ENCODE results near the gene DHX34.

DHX34 gene

DNA sequence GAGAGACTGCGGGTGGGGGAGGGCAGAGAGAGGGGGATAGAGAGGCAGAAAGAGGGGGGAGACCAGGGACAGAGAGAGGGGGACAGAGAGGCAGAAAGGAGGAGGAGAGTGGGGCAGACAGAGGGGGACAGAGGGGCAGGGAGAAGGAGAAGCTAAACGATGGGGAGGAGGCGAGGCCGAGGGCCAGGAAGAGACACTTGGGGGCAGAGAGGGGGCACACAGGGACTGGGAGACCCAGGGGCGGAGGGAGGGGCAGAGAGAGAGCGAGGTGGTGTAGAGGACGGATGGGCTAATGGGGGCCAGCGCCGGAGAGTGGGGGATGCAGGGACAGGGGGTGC lies 69.5 kb downstream of the DHX34 start:
- DNase-seq = no peak

DNA sequence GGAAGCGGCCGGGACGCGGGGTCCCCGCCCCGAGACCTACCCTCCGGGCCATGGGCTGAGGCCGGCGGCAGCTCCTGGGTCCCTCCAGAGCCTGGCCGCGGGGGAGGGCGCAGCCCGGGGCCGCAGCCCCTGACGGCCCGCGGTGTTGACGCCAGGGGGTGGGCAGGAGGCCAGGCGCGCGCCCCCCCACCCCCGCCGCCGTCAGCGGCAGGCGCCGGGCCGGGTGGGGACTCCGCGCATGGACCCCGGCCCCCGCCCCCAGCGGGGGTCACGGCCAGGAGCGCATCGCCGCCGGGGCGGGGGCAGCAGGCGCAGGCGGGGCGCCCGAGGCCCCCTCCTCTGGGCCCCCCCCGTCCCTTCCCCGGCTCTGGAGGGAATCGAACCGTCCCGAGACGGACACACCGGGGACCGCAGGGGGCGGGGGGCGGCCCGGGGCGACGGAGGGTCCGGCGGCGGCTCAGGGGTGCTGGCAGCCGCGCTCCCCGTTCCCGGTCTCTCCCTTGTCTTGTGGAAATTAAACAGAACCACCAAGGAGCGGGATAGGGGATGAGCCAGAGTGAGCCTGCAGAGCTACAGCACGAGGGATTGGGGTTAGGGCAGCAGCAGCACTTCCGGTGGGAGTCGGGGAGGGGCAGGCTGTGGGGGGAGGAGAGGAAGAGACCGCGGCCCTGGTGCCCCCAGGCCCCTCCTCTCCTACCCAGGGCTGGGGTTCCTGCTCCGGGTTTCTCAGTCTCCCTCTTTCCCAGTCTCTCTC lies 70.1 kb downstream of the DHX34 start, which contains the start of gene MEIS3:
Gene MEIS3 (minus strand): TSS at position 498 of the 754 bp plus-strand sequence. CDS start 446 bp downstream, at position 52.
- no peak for DNase-seq

DNA sequence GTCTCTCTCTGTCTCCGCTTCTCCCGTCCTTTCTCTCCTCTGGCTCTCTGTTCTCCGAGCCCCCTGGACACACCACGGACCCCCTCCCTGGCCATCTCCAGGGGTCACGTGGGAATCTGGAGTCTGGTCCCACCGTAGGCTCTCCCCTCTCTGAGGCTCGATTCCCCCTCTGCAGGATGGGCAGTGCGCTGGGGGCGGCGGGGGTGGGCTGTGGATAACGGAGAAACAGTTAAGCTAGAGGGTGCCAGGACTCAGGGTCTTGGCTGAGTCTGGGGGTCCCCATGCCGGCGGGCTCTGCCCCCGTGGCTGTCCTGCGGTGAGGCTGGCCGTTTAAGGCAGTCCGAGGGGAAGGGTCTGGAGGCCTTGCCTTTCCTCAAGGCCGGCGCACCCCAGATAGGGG lies 70.7 kb downstream of the DHX34 start:
- DNase-seq = no peak

DNA sequence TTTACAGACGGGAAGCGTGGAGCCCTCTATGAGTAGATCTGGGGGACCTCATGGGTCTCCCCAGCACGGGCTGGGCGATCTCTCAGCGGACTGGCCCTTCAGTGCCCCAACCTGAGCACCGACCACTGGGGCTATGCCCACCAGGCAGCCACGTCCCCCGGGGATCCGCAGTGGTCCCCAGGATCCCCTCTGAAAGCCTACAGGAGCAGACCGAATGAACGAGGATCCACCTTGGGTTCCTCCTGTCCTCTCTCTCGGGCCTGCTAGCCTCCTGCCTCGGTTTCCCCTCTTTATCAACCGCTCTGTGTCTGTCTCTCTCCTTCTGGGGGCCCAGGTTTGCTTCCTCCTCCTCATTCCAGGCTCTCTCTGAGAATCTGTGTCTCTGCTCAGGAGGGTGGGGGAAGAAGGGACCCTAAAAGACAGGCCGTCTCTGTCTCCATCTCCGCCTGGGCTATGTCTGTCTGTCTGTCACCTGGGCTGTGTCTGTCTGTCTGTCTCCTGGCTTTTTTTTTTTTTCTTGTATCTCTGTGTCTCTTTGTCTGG lies 72.2 kb downstream of the DHX34 start:
- no peak for DNase-seq

DNA sequence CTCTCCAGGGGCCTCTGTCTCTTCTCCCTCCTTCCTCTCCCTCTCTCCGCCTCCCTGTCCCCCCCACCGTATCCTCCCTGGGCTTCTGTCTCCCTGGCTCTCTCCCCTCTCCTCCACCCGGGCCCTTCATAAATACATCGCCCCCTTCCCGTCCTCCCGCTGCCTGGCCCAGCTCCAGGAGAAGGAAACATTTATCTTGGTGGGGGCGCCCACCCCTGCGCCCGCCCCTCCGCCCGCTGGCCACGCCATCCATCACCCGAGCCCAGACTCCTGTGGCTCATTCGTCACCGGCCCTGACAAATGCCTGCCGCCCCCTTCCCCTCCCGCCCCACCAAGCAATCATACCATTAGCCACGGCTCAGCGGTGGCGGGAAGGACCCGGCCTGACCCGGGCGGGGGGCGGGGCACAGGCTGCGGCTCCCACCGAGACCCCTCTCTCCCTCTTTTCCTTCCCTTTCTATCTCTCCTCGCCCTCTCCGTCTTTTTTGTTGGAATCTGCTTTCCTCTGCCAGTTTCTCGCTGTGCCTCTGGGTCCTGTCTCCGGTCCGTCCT lies 72.8 kb downstream of the DHX34 start:
- DNase-seq = no peak

DNA sequence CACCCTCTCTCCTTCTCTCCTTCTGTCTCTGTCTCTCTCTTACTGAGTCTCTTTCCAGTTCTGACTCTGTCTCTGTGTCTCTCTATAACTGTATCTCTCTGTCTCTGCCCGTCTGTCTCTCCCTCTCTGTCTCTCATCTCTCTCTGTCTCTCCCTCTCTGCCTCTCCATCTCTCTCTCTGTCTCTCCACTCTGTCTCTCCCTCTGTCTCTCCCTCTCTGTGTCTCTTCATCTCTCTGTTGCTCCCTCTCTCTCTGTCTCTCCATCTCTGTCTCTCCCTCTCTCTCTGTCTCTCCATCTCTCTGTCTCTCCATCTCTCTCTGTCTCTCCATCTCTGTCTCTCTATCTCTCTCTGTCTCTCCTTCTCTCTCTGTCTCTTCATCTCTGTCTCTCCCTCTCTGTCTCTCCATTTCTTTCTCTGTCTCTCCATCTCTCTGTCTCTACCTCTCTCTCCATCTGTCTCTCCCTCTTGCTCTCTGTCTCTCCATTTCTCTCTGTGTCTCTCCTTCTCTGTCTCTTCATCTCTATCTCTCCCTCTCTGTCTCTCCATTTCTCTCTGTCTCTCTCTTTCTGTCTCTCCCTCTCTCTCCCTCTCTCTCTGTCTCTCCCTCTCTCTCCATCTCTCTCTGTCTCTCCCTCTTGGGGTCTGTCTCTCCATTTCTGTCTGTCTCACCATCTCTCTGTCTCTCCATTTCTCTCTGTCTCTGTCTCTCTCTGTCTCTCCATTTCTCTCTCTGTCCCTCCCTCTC lies 73.5 kb downstream of the DHX34 start:
- DNase-seq = no peak

DNA sequence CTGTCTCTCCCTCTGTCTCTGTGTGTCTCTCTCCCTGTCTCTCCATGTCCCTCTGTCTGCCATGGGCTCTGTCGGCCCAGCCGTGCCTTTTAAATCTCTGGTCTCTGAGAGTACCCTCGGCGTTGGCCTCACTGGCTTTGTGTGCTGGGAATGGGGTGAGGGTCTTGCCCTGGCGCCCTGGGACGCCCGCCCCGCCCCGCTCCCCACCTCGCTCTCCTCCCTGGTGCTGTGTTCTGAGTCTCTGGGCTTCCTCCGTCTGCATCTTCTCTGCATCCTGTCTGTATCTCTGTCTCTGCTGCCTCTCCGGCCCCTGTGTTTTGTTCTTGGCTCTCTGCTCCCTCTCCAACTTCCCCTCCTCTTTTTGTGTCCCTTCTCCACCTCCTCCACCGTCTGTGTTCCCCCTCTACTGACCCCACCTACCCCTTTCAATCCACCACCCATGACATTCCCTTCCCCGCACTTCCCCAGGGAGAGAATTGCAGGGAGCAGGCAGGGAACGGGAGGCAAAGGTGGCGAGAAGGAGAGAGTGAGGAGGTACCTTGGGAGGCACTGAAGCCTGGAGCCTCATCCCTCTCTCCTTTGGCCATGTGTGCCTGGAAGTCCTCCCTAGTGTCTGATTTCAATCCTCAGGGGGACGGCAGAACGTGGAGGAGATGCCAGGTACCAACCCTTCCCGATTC lies 74.2 kb downstream of the DHX34 start:
- no peak for DNase-seq

DNA sequence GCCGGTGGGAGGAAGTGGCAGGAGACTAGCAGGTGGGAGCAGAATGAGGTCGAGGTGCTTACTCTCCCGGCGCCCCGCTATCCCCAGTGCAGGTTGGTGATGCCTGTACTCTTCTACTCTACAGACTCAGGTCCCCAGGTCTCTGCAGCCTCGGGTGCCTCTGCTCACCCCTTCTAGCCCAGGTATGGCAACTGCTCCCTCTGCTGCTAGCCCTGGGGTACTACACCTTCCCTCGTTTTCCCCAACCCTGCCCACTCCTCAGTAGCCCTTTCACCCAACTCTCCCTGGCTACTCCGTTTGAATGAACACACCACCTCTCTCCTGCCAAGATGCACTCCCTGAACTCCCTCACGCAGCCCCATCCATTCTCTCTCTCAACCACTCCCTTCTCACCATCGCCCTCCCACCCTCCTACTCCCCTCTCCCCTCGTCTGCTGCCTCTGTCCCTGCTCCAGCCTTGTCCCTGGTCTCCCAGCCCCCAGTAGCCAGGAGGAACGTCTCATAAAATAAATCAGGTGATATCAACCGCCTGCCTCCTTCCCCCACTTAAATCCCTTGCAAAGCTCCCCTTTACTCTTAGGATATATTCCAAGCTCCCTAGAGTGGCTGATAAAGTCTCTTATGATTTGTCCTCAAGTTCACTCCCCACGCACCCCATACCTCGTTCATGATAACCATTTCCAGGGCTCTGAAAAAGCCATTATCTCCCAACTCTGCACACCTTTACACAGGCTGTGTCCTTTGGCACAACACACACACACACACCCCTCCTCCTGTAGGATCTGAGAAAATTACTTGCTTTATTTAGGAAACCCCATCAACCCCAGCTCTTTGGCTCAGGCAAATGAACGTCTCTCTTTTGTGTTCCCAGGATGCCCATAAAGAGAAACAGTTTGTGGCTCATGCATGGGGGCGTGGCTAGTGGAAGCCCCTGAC lies 78.4 kb downstream of the DHX34 start:
- peak; percentile 28 for DNase-seq

DNA sequence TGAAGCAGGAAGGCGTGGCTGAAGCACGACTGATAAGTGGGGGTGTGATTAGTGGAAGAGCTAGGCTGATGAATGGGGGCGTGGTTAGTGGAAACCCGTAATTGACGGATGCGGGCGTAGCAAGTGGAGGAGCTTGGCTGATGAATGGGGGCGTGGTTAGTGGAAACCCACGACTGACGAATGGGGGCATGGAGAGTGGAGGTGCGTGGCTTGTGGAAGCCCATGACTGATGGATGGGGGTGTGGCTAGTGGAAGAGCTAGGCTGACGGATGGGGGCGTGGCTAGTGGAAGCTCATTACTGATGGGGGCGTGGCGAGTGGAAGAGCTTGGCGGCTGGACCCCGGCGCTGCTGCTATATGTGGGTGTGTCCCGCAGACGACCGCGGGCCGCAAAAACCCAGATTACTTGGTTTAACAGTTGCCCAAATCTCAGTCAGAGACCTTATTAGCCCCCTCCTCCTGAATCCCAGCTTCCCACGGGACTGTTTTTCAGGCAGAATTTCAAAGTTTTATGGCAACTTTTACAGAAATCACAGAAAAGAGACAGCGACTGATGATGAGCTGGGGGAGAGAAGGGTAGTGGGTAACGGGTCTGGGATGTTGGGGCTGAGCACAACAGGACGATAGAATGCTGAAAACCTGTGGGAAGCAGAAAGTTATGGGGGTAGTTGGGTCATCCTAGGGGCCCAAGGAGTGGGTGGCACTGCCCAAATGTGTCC lies 79.2 kb downstream of the DHX34 start:
- peak; percentile 98 for DNase-seq

DNA sequence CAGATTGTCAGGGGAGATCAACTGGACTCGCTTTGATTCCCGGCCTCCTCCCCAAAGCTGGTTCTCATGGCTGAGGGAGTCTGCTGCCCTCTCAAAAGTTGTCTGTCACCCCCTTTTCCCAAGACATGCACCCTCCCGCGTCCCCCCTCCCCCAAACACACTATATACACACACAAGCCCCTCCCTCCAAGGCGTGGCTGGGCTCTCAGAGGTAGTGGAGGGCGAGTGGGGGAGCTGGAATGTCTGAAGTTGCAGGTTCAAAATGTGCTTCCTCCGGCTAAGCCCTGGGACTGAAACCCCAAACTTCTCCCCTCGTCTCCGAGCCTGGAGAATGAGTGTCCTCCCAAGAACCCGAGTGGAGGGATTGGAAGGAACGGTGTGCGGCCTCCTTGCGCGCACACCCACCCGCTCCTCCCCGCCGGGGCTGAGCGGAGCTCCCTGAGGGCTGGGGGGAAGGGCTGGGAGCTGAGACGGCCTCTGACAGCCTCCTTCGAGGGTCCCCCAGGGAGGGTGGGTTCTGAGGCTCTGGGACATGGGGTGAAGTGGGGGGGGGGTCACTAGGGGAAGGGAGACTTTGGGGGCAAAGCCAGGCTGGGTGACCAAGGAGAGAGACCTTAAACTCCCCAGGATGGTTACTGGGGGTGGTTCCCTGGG lies 80.2 kb downstream of the DHX34 start:
- DNase-seq = no peak

DNA sequence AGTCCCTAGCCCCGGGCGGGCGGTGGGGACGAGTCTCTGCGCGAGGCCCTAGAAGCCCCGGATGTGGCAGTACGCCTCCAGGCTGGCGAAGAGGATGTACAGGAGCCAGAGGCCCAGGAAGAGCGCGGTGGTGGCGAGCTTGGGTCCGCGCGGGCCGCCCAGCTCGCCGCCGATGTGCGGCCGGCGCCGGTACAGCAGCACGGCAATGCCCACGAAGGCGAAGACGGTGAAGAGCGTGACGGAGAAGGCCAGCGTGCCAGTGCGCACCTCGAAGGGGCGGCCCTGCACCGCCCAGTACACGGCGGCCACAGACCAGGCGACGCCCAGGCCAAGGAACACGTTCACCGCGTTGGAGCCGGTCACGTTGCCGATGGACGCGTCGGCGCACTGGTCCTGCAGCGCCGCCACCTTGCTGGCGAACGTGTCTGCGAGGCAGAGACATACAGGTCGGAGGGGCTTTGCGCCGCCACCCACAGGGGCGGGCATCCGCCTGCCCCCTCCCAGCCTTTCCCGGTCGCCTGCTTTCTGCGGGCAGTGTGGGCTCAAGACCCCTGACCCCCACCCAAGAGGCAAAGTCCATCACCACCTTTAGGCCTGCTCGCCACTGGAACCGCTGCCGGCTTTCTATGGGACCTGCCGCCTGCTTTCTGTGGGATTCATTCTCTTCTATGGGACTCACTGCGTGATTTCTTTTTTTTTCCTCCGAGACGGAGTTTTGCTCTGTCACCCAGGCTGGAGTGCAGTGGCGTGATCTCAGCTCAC lies 81.1 kb downstream of the DHX34 start:
- DNase-seq = peak; percentile 9

DNA sequence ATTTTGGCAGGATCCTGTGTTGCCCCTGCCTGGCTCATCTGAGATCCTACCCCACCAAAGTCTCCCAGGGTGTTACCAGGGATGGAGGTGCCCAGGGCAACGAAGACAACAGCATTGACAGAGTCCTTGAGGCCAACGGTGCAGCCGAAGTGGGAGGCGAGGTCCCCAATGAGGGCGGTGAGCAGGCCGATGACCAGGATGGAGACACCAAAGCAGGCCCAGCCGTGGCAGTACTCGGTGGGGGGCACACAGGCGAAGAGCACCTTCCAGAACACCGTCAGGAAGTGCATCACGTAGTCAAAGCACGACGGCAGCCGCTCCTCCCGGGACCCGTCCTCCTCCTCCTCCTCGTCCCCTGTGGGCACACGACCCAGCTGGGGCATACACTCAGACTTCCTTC lies 83.0 kb downstream of the DHX34 start:
- no peak for DNase-seq
